Endothelial cell (in vitro differentiated cells): ENCODE results near the gene GUCA1C. TPM values are rescaled to one million over a fixed set of nuclear protein-coding genes. Genes with fewer than 3 reads are reported as not detected.

ENCODE experiments used
- DNase-seq: peaks from one replicate; pipeline ENCODE4 v3.0.0; 2021; ENCODE audit warnings: low spot score
- H3K27ac Mint-ChIP-seq: one replicate; pipeline ENCODE4 v1.8.0; 2021; ENCODE audit warnings: mixed read lengths, inconsistent platforms; ENCODE audit not compliant: unreplicated experiment
- H3K27me3 Mint-ChIP-seq: one replicate; pipeline ENCODE4 v1.8.0; 2021; ENCODE audit warnings: mild to moderate bottlenecking, moderate library complexity, mixed read lengths, inconsistent platforms; ENCODE audit not compliant: unreplicated experiment
- H3K36me3 Mint-ChIP-seq: one replicate; pipeline ENCODE4 v1.8.0; 2021; ENCODE audit warnings: mild to moderate bottlenecking, low read depth, mixed read lengths, inconsistent platforms; ENCODE audit not compliant: unreplicated experiment
- H3K4me1 Mint-ChIP-seq: one replicate; pipeline ENCODE4 v1.8.0; 2021; ENCODE audit warnings: mild to moderate bottlenecking, mixed read lengths, inconsistent platforms; ENCODE audit not compliant: unreplicated experiment
- H3K4me3 Mint-ChIP-seq: one replicate; pipeline ENCODE4 v1.8.0; 2021; ENCODE audit warnings: mild to moderate bottlenecking, mixed read lengths, inconsistent platforms; ENCODE audit not compliant: unreplicated experiment
- H3K9me3 Mint-ChIP-seq: one replicate; pipeline ENCODE4 v1.8.0; 2021; ENCODE audit warnings: mixed read lengths, inconsistent platforms; ENCODE audit not compliant: unreplicated experiment
- CTCF ChIP-seq: fragments of 200-600 bp; sonication (generic); IDR thresholded peaks from one replicate; pipeline ENCODE4 v1.5.0; 2021; ENCODE audit warnings: antibody characterized with exemption; ENCODE audit not compliant: unreplicated experiment
- long read RNA-seq: library from polyadenylated mRNA; unstranded; transcript quantifications from one replicate; pipeline ENCODE4 v2.0.0, GENCODE V29; 2020; ENCODE audit not compliant: unreplicated experiment
- total RNA-seq: library from RNA; stranded (reverse); fragmentation: NEBNext Ultra II Directional; extraction: Animal tissue kit (Norgen Biotek cat#: 25700); gene quantifications from one replicate; pipeline ENCODE4 v1.2.1, GENCODE V29; 2021; ENCODE audit not compliant: unreplicated experiment

Gene GUCA1C
- not detected for total RNA-seq
- long read RNA-seq = 0 reads

GRCh38 chr3:108953700-108954099 lies at the start of gene GUCA1C:
TSS of gene GUCA1C (minus strand) at chr3:108953879. CDS start at chr3:108953762, 117 bp downstream.
- no peak for DNase-seq
- Mint-ChIP-seq H3K27me3 (no peaks in the 10 kb centered on the region), H3K36me3 (no peaks in the 10 kb centered on the region), H3K4me1 (no peaks in the 10 kb centered on the region), H3K27ac (no peak within 1 kb of the TSS), H3K4me3 (no peak within 1 kb of the TSS), H3K9me3 (no peaks in the 10 kb centered on the region)
- no peak for TF ChIP-seq CTCF

- no peak for TF ChIP-seq CTCF
- H3K27ac Mint-ChIP-seq = no peak overlapping the region
- no peak for DNase-seq
- no peaks in the 10 kb centered on the region for H3K9me3 Mint-ChIP-seq
- H3K36me3 Mint-ChIP-seq = no peaks in the 10 kb centered on the region
- no peaks in the 10 kb centered on the region for H3K4me1 Mint-ChIP-seq
- no peak overlapping the region for H3K4me3 Mint-ChIP-seq
- no peaks in the 10 kb centered on the region for H3K27me3 Mint-ChIP-seq
Observed at GRCh38 chr3:108998436-108998835, 44.8 kb upstream of the GUCA1C start.

- Mint-ChIP-seq H3K9me3 (no peaks in the 10 kb centered on the region), H3K27me3 (peaks cover 3% of the 10 kb centered on the region), H3K4me1 (peaks cover 4% of the 10 kb centered on the region), H3K27ac (no peak overlapping the region), H3K36me3 (no peaks in the 10 kb centered on the region), H3K4me3 (no peak overlapping the region)
- TF ChIP-seq CTCF = no peak
- no peak for DNase-seq
Observed at GRCh38 chr3:108985844-108986243, 32.2 kb upstream of the GUCA1C start.

- Mint-ChIP-seq H3K9me3 (no peaks in the 10 kb centered on the region), H3K27me3 (peaks cover 3% of the 10 kb centered on the region), H3K36me3 (no peaks in the 10 kb centered on the region), H3K27ac (no peak overlapping the region), H3K4me3 (no peak overlapping the region), H3K4me1 (peaks cover 4% of the 10 kb centered on the region)
- DNase-seq = no peak
- TF ChIP-seq CTCF = no peak
Observed at GRCh38 chr3:108983051-108983450, 29.4 kb upstream of the GUCA1C start.

GRCh38 chr3:108976058-108976457 lies 22.4 kb upstream of the GUCA1C start:
- no peaks in the 10 kb centered on the region for H3K27me3 Mint-ChIP-seq
- no peak for TF ChIP-seq CTCF
- DNase-seq = no peak
- H3K4me3 Mint-ChIP-seq = no peak overlapping the region
- peaks cover 6% of the 10 kb centered on the region for H3K4me1 Mint-ChIP-seq
- no peak overlapping the region for H3K27ac Mint-ChIP-seq
- H3K9me3 Mint-ChIP-seq = no peaks in the 10 kb centered on the region
- no peaks in the 10 kb centered on the region for H3K36me3 Mint-ChIP-seq
